Measurements from ENCODE around the gene HNRNPLL.
A peak's percentile ranks its signal among the peaks of the same experiment; 100 is the strongest.

HNRNPLL gene

DNA sequence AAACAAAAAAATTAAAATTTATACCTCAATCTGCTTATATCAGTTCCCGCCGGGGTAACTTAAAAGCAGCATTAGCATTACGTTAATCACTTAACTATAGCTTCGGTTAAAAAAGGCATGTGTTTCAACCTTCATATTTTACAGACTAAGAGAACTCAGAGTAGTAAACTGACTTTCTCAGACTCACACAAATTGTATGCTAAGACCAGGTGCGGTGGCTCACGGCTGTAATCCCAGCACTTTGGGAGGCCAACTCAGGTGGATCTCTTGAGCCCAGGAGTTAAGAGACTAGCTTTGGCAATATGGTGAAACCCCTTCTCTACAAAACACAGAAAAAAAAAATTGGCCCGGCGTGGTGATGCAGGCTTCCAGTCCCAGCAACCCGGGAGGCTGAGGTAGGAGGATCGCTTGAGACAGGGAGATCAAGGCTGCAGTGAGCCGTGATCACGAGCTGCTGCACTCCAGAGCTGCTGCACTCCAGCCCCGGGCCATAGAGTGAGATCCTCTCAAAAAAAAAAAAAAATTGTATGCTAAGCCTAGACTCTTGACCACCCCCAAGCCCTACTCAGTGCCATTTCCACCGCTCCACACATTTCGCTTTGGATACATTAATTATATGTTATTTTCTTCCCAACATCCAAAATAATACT, 2.4 kb downstream of the HNRNPLL start:
- TF ChIP-seq ZNF274 (IDR thresholded peaks at IDR 0.05; ENCODE audit: low read depth, low read length), result no peak
- TF ChIP-seq SUZ12 (IDR thresholded peaks at IDR 0.05; ENCODE audit: extremely low read depth, insufficient read depth, insufficient read length), result no peak
- no peak for TF ChIP-seq YY1 (IDR thresholded peaks at IDR 0.05; ENCODE audit: insufficient read depth, insufficient read length)
- Histone ChIP-seq H3K36me3 (ENCODE audit: insufficient read depth, insufficient read length, low read length) (no peaks in the 10 kb centered on the region), H3K9me3 (ENCODE audit: insufficient read depth, low read length) (no peaks in the 10 kb centered on the region), H3K9ac (ENCODE audit: insufficient read length, low read depth) (peak overlapping the region; percentile 24), H3K27me3 (ENCODE audit: insufficient read depth, insufficient read length) (no peaks in the 10 kb centered on the region), H3K4me3 (ENCODE audit: insufficient read length, low read depth) (peak overlapping the region; percentile 78), H3K4me1 (ENCODE audit: insufficient read depth, insufficient read length) (peaks cover 2% of the 10 kb centered on the region)
- DNase-seq (ENCODE audit: low read depth, low spot score), result no peak

DNA sequence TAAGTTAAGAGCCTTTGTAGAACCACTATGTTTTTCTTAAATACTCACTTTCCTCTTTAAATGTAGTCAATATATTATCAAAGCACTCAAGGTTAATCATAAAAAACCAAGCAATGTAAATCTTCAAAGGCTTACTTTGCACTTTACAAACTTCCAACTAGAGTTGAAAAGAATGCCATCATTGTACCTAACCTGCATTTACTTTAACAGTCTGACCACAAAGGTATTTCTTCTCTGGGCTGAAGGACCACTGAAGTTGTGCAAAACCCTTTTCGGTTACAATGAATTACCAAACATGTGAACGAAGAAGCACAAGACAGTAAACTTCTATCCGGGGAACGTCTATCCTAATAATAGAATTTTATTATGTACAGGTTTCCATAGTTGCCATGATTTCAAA, 3.0 kb downstream of the HNRNPLL start:
- H3K4me1 ChIP-seq (ENCODE audit: insufficient read depth, insufficient read length), result peaks cover 2% of the 10 kb centered on the region
- H3K27me3 ChIP-seq (ENCODE audit: insufficient read depth, insufficient read length), result no peaks in the 10 kb centered on the region
- DNase-seq (ENCODE audit: low read depth, low spot score), result no peak
- TF ChIP-seq SUZ12 (IDR thresholded peaks at IDR 0.05; ENCODE audit: extremely low read depth, insufficient read depth, insufficient read length), result no peak
- no peak for TF ChIP-seq ZNF274 (IDR thresholded peaks at IDR 0.05; ENCODE audit: low read depth, low read length)
- TF ChIP-seq YY1 (IDR thresholded peaks at IDR 0.05; ENCODE audit: insufficient read depth, insufficient read length), result no peak
- H3K9ac ChIP-seq (ENCODE audit: insufficient read length, low read depth), result no peak overlapping the region
- no peaks in the 10 kb centered on the region for H3K9me3 ChIP-seq (ENCODE audit: insufficient read depth, low read length)
- H3K4me3 ChIP-seq (ENCODE audit: insufficient read length, low read depth), result no peak overlapping the region
- no peaks in the 10 kb centered on the region for H3K36me3 ChIP-seq (ENCODE audit: insufficient read depth, insufficient read length, low read length)

DNA sequence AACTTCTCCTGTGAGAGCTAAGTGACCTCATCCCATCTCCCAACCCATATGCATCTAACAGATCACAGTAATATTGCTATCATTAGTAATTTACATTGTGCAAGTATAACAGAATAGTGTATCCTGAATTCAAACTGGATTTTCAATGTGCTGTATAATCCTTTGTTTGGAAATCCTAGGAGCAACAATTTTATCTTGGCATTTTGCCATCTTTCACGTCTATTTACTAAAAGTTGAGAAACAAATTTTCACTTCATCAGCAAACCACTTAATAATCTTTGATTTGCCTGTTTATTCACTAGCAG, 3.8 kb downstream of the HNRNPLL start:
- Histone ChIP-seq H3K27me3 (ENCODE audit: insufficient read depth, insufficient read length) (no peaks in the 10 kb centered on the region), H3K9me3 (ENCODE audit: insufficient read depth, low read length) (no peaks in the 10 kb centered on the region), H3K9ac (ENCODE audit: insufficient read length, low read depth) (no peak overlapping the region), H3K4me3 (ENCODE audit: insufficient read length, low read depth) (no peak overlapping the region), H3K4me1 (ENCODE audit: insufficient read depth, insufficient read length) (peaks cover under 1% of the 10 kb centered on the region), H3K36me3 (ENCODE audit: insufficient read depth, insufficient read length, low read length) (no peaks in the 10 kb centered on the region)
- no peak for TF ChIP-seq ZNF274 (IDR thresholded peaks at IDR 0.05; ENCODE audit: low read depth, low read length)
- no peak for TF ChIP-seq YY1 (IDR thresholded peaks at IDR 0.05; ENCODE audit: insufficient read depth, insufficient read length)
- TF ChIP-seq SUZ12 (IDR thresholded peaks at IDR 0.05; ENCODE audit: extremely low read depth, insufficient read depth, insufficient read length), result no peak
- DNase-seq (ENCODE audit: low read depth, low spot score), result no peak

- no peak for DNase-seq (ENCODE audit: low read depth, low spot score)
- Histone ChIP-seq H3K9ac (ENCODE audit: insufficient read length, low read depth) (no peak overlapping the region), H3K4me1 (ENCODE audit: insufficient read depth, insufficient read length) (no peaks in the 10 kb centered on the region), H3K36me3 (ENCODE audit: insufficient read depth, insufficient read length, low read length) (no peaks in the 10 kb centered on the region), H3K9me3 (ENCODE audit: insufficient read depth, low read length) (no peaks in the 10 kb centered on the region), H3K4me3 (ENCODE audit: insufficient read length, low read depth) (no peak overlapping the region), H3K27me3 (ENCODE audit: insufficient read depth, insufficient read length) (no peaks in the 10 kb centered on the region)
- TF ChIP-seq SUZ12 (IDR thresholded peaks at IDR 0.05; ENCODE audit: extremely low read depth, insufficient read depth, insufficient read length) (no peak), ZNF274 (IDR thresholded peaks at IDR 0.05; ENCODE audit: low read depth, low read length) (no peak), YY1 (IDR thresholded peaks at IDR 0.05; ENCODE audit: insufficient read depth, insufficient read length) (no peak)
These were observed 4.3 kb downstream of the HNRNPLL start for GRCh38 chr2:38598200-38598990.

- Histone ChIP-seq H3K9me3 (ENCODE audit: insufficient read depth, low read length) (no peaks in the 10 kb centered on the region), H3K9ac (ENCODE audit: insufficient read length, low read depth) (no peak overlapping the region), H3K27me3 (ENCODE audit: insufficient read depth, insufficient read length) (no peaks in the 10 kb centered on the region), H3K4me1 (ENCODE audit: insufficient read depth, insufficient read length) (no peaks in the 10 kb centered on the region), H3K4me3 (ENCODE audit: insufficient read length, low read depth) (no peak overlapping the region), H3K36me3 (ENCODE audit: insufficient read depth, insufficient read length, low read length) (no peaks in the 10 kb centered on the region)
- no peak for DNase-seq (ENCODE audit: low read depth, low spot score)
- TF ChIP-seq ZNF274 (IDR thresholded peaks at IDR 0.05; ENCODE audit: low read depth, low read length) (no peak), SUZ12 (IDR thresholded peaks at IDR 0.05; ENCODE audit: extremely low read depth, insufficient read depth, insufficient read length) (no peak), YY1 (IDR thresholded peaks at IDR 0.05; ENCODE audit: insufficient read depth, insufficient read length) (no peak)
These were observed 5.6 kb downstream of the HNRNPLL start for GRCh38 chr2:38597115-38597514.

DNA sequence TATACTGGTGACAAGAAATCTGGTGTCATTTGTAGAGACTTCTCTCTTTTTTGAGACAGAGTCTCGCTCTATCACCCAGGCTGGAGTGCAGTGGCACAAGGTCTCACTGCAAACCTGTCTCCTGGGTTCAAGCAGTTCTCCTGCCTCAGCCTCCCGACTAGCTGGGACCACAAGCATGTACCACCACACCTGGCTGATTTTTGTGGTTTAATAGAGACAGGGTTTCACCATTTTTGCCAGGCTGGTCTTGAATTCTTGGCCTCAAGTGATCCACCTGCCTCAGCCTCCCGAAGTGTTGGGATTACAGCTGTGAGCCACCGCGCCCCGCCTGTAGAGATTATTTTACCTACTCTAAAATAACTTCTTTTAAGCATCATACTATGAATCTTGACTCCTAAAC, 6.5 kb downstream of the HNRNPLL start:
- no peak overlapping the region for H3K9ac ChIP-seq (ENCODE audit: insufficient read length, low read depth)
- no peak overlapping the region for H3K4me3 ChIP-seq (ENCODE audit: insufficient read length, low read depth)
- no peaks in the 10 kb centered on the region for H3K4me1 ChIP-seq (ENCODE audit: insufficient read depth, insufficient read length)
- TF ChIP-seq YY1 (IDR thresholded peaks at IDR 0.05; ENCODE audit: insufficient read depth, insufficient read length) (no peak), ZNF274 (IDR thresholded peaks at IDR 0.05; ENCODE audit: low read depth, low read length) (no peak), SUZ12 (IDR thresholded peaks at IDR 0.05; ENCODE audit: extremely low read depth, insufficient read depth, insufficient read length) (no peak)
- DNase-seq (ENCODE audit: low read depth, low spot score), result no peak
- no peaks in the 10 kb centered on the region for H3K9me3 ChIP-seq (ENCODE audit: insufficient read depth, low read length)
- H3K36me3 ChIP-seq (ENCODE audit: insufficient read depth, insufficient read length, low read length), result peaks cover 2% of the 10 kb centered on the region
- no peaks in the 10 kb centered on the region for H3K27me3 ChIP-seq (ENCODE audit: insufficient read depth, insufficient read length)

DNA sequence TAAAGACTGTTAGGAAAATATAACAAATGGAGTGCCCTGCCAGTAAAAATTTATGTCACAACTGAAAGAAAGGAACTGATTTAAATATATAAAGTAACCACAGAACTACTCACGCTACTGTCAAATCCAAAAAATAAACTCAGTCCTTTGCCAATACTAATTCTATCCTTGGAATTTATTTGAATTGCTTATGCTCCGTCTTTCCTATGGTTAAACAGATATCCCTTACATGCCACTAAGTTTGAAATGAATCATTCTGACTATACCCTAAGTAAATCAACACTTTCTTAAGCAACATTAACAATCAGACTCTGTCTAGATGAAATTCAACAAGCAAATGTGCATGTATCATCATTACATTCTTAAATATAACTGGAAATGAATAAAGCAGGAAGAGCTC, 9.8 kb downstream of the HNRNPLL start:
- Histone ChIP-seq H3K9me3 (ENCODE audit: insufficient read depth, low read length) (no peaks in the 10 kb centered on the region), H3K4me3 (ENCODE audit: insufficient read length, low read depth) (no peak overlapping the region), H3K27me3 (ENCODE audit: insufficient read depth, insufficient read length) (no peaks in the 10 kb centered on the region), H3K36me3 (ENCODE audit: insufficient read depth, insufficient read length, low read length) (peaks cover 12% of the 10 kb centered on the region), H3K9ac (ENCODE audit: insufficient read length, low read depth) (no peak overlapping the region), H3K4me1 (ENCODE audit: insufficient read depth, insufficient read length) (no peaks in the 10 kb centered on the region)
- TF ChIP-seq SUZ12 (IDR thresholded peaks at IDR 0.05; ENCODE audit: extremely low read depth, insufficient read depth, insufficient read length) (no peak), YY1 (IDR thresholded peaks at IDR 0.05; ENCODE audit: insufficient read depth, insufficient read length) (no peak), ZNF274 (IDR thresholded peaks at IDR 0.05; ENCODE audit: low read depth, low read length) (no peak)
- no peak for DNase-seq (ENCODE audit: low read depth, low spot score)
